Hepatocyte (in vitro differentiated cells): ENCODE results near the gene ACP1. TPM values are rescaled to one million over a fixed set of nuclear protein-coding genes. Genes with fewer than 3 reads are reported as not detected.

Source experiments
- DNase-seq: peaks from one replicate; pipeline ENCODE4 v3.0.0-alpha.2; 2016; ENCODE audit warnings: low spot score
- H2AFZ ChIP-seq: fragments of 200-600 bp; sonication (generic); 2 replicates; pipeline ENCODE4 v1.6.0; 2016; ENCODE audit warnings: antibody characterized with exemption, mild to moderate bottlenecking
- H3K27ac ChIP-seq: fragments of 200-600 bp; sonication (generic); 2 replicates; pipeline ENCODE4 v1.5.1; 2016; ENCODE audit warnings: mild to moderate bottlenecking
- H3K27me3 ChIP-seq: fragments of 200-600 bp; sonication (generic); 2 replicates; pipeline ENCODE4 v1.6.1; 2016
- H3K36me3 ChIP-seq: fragments of 200-600 bp; sonication (generic); replicated peaks from 2 replicates; pipeline ENCODE4 v1.5.1; 2016; ENCODE audit warnings: low read depth; ENCODE audit not compliant: insufficient read depth
- H3K4me1 ChIP-seq: fragments of 200-600 bp; sonication (generic); 2 replicates; pipeline ENCODE4 v1.5.1; 2016; ENCODE audit warnings: mild to moderate bottlenecking, moderate library complexity; ENCODE audit not compliant: insufficient read depth
- H3K4me2 ChIP-seq: fragments of 200-600 bp; sonication (generic); 2 replicates; pipeline ENCODE4 v1.6.0; 2016
- H3K4me3 ChIP-seq: fragments of 200-600 bp; sonication (generic); 2 replicates; pipeline ENCODE4 v1.5.1; 2016; ENCODE audit warnings: mild to moderate bottlenecking
- H3K79me2 ChIP-seq: fragments of 200-600 bp; sonication (generic); 2 replicates; pipeline ENCODE4 v1.6.0; 2017; ENCODE audit warnings: mild to moderate bottlenecking
- H3K9me2 ChIP-seq: fragments of 200-600 bp; sonication (generic); replicated peaks from 2 replicates; pipeline ENCODE4 v1.6.0; 2017; ENCODE audit warnings: mild to moderate bottlenecking; ENCODE audit not compliant: insufficient read depth
- H3K9me3 ChIP-seq: fragments of 200-600 bp; sonication (generic); 2 replicates; pipeline ENCODE4 v1.5.1; 2016; ENCODE audit warnings: low read depth, mild to moderate bottlenecking
- H4K20me1 ChIP-seq: fragments of 200-600 bp; sonication (generic); 2 replicates; pipeline ENCODE4 v1.6.0; 2016; ENCODE audit warnings: mild to moderate bottlenecking; ENCODE audit not compliant: insufficient read depth, poor library complexity, severe bottlenecking
- CTCF ChIP-seq: fragments of 200-600 bp; sonication (generic); IDR thresholded peaks from 2 replicates; pipeline ENCODE4 v1.5.1; 2016; ENCODE audit warnings: antibody characterized with exemption, mild to moderate bottlenecking; ENCODE audit not compliant: poor library complexity
- EZH2 ChIP-seq: fragments of 200-600 bp; sonication (generic); IDR thresholded peaks from 2 replicates; pipeline ENCODE4 v1.6.1; 2016; ENCODE audit warnings: antibody characterized with exemption, mild to moderate bottlenecking, borderline replicate concordance
- EZH2phosphoT487 ChIP-seq: fragments of 200-600 bp; sonication (generic); IDR thresholded peaks from one replicate; pipeline ENCODE4 v1.6.1; 2018; ENCODE audit warnings: antibody characterized with exemption, mild to moderate bottlenecking, low read depth, moderate library complexity; ENCODE audit not compliant: unreplicated experiment, severe bottlenecking
- WGBS: methylation state at CpG from one replicate; pipeline ENCODE4 v1.1.6; 2016; ENCODE audit warnings: low lambda C conversion rate; ENCODE audit errors: missing lambda C conversion rate; 5-methylcytosine and 5-hydroxymethylcytosine counted together
- polyA plus RNA-seq: library from polyadenylated mRNA; unstranded; fragments of >200 nt; fragmentation: Nextera tagmentation; extraction: Ambion mirVana; gene quantifications from 2 replicates; pipeline ENCODE4 v1.2.1, GENCODE V29; 2016
- total RNA-seq: library from RNA; depleted of rRNA; stranded (reverse); fragments of >200 nt; gene quantifications from 2 replicates; pipeline ENCODE4 v1.2.3, GENCODE V29; 2014

ACP1 gene
- total and polyA plus RNA-seq, 2 experiments from 2014 or later: 175 to 194 TPM

- peaks cover 69% of the 10 kb centered on the region for H3K79me2 ChIP-seq
- TF ChIP-seq CTCF (no peak), EZH2 (no peak), EZH2phosphoT487 (no peak)
- no peak overlapping the region for H2AFZ ChIP-seq
- no peaks in the 10 kb centered on the region for H3K36me3 ChIP-seq
- H3K4me1 ChIP-seq: peaks cover 19% of the 10 kb centered on the region
- no peak overlapping the region for H3K4me3 ChIP-seq
- H3K9me2 ChIP-seq: no peaks in the 10 kb centered on the region
- H3K9me3 ChIP-seq: no peaks in the 10 kb centered on the region
- H4K20me1 ChIP-seq: no peaks in the 10 kb centered on the region
- WGBS: 81% methylated on average over 3 of the region's 3 CpGs
- DNase-seq: no peak
- no peaks in the 10 kb centered on the region for H3K27me3 ChIP-seq
- H3K4me2 ChIP-seq: no peak overlapping the region
- no peak overlapping the region for H3K27ac ChIP-seq
Observed at GRCh38 chr2:258933-259332, 5.8 kb upstream of the ACP1 start.

GRCh38 chr2:259789-260331, 4.9 kb upstream of the ACP1 start:
- Histone ChIP-seq H3K4me3 (no peak overlapping the region), H3K36me3 (no peaks in the 10 kb centered on the region), H3K9me3 (no peaks in the 10 kb centered on the region), H3K27ac (peak overlapping the region; percentile 34), H3K9me2 (no peaks in the 10 kb centered on the region), H2AFZ (no peak overlapping the region), H3K27me3 (no peaks in the 10 kb centered on the region), H3K4me2 (peak overlapping the region; percentile 97), H3K4me1 (peaks cover 19% of the 10 kb centered on the region), H4K20me1 (no peaks in the 10 kb centered on the region), H3K79me2 (peaks cover 69% of the 10 kb centered on the region)
- no peak for TF ChIP-seq CTCF
- no peak for TF ChIP-seq EZH2
- TF ChIP-seq EZH2phosphoT487: no peak
- 89% methylated on average over 2 of the region's 2 CpGs for WGBS
- DNase-seq: no peak

- Histone ChIP-seq H3K27ac (peak overlapping the region; percentile 99), H4K20me1 (no peaks in the 10 kb centered on the region), H3K36me3 (no peaks in the 10 kb centered on the region), H3K79me2 (peaks cover 74% of the 10 kb centered on the region), H3K9me2 (no peaks in the 10 kb centered on the region), H2AFZ (no peak overlapping the region), H3K4me2 (peak overlapping the region; percentile 97), H3K4me1 (peaks cover 21% of the 10 kb centered on the region), H3K4me3 (no peak overlapping the region), H3K27me3 (no peaks in the 10 kb centered on the region), H3K9me3 (no peaks in the 10 kb centered on the region)
- TF ChIP-seq CTCF (no peak), EZH2 (no peak), EZH2phosphoT487 (no peak)
- WGBS: 42% methylated on average over 6 of the region's 6 CpGs
- DNase-seq: peak; percentile 51
Observed at GRCh38 chr2:260507-261161, 4.1 kb upstream of the ACP1 start.
